ENCODE data around the gene GPR162. TPM values are rescaled to one million over a fixed set of nuclear protein-coding genes. Genes with fewer than 3 reads are reported as not detected.

Gene GPR162
- total and polyA plus RNA-seq, 2 experiments from 2014 or later: 2.3 TPM

DNA sequence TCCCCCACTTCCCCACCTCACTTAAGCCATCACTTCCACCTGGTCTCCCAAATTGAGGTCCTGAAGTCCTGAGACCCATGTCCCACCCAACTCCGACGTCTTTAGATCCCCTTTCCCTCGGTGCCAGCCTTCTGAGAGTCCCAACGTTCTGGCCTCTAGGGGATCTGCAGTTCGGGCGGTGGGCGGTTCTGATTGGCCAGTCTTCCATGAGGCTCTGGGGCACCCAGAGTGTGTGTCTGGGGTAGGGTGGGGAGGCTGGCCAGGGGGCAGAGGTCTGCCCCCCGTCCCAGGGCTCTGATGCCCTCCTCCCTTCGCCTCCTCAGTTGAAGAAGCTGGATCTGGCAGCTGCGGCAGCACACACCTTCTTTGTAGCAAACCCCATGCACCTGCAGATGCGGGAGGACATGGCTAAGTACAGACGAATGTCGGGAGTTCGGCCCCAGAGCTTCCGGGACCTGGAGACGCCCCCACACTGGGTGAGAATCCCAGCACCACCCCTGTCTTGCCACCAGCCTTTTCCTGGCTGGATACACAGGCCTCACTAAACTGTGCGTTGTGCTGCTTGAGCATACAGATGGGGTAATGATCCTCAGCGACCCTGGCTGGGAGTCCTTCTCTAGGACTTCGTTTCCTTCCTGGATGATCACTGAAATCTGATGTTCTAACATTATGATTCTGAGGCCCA is 8.1 kb downstream of the GPR162 start:
- peaks cover 6% of the 10 kb centered on the region for H3K79me2 ChIP-seq
- H3K4me2 ChIP-seq: peak overlapping the region; percentile 79
- WGBS (ENCODE audit: low lambda C conversion rate, missing lambda C conversion rate): 43% methylated on average over 18 of the region's 19 CpGs
- H3K4me3 ChIP-seq: peak overlapping the region; percentile 100
- TF ChIP-seq, protein P1, sequence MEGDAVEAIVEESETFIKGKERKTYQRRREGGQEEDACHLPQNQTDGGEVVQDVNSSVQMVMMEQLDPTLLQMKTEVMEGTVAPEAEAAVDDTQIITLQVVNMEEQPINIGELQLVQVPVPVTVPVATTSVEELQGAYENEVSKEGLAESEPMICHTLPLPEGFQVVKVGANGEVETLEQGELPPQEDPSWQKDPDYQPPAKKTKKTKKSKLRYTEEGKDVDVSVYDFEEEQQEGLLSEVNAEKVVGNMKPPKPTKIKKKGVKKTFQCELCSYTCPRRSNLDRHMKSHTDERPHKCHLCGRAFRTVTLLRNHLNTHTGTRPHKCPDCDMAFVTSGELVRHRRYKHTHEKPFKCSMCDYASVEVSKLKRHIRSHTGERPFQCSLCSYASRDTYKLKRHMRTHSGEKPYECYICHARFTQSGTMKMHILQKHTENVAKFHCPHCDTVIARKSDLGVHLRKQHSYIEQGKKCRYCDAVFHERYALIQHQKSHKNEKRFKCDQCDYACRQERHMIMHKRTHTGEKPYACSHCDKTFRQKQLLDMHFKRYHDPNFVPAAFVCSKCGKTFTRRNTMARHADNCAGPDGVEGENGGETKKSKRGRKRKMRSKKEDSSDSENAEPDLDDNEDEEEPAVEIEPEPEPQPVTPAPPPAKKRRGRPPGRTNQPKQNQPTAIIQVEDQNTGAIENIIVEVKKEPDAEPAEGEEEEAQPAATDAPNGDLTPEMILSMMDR (IDR thresholded peaks at IDR 0.05; ENCODE audit: poor library complexity): peak; percentile 24
- TF ChIP-seq EZH2 (IDR thresholded peaks at IDR 0.05; ENCODE audit: borderline replicate concordance): no peak
- TF ChIP-seq EZH2phosphoT487 (IDR thresholded peaks at IDR 0.05; ENCODE audit: low read depth, severe bottlenecking, unreplicated experiment): no peak
- H3K4me1 ChIP-seq (ENCODE audit: insufficient read depth): peaks cover 3% of the 10 kb centered on the region
- H4K20me1 ChIP-seq (ENCODE audit: insufficient read depth, poor library complexity, severe bottlenecking): no peaks in the 10 kb centered on the region
- H3K27me3 ChIP-seq: no peaks in the 10 kb centered on the region
- peak overlapping the region; percentile 93 for H2AFZ ChIP-seq
- H3K9me3 ChIP-seq (ENCODE audit: low read depth): no peaks in the 10 kb centered on the region
- H3K36me3 ChIP-seq (replicated peaks; ENCODE audit: insufficient read depth, low read depth): no peaks in the 10 kb centered on the region
- no peak for DNase-seq (ENCODE audit: low spot score)
- no peaks in the 10 kb centered on the region for H3K9me2 ChIP-seq (replicated peaks; ENCODE audit: insufficient read depth)
- peak overlapping the region; percentile 96 for H3K27ac ChIP-seq

DNA sequence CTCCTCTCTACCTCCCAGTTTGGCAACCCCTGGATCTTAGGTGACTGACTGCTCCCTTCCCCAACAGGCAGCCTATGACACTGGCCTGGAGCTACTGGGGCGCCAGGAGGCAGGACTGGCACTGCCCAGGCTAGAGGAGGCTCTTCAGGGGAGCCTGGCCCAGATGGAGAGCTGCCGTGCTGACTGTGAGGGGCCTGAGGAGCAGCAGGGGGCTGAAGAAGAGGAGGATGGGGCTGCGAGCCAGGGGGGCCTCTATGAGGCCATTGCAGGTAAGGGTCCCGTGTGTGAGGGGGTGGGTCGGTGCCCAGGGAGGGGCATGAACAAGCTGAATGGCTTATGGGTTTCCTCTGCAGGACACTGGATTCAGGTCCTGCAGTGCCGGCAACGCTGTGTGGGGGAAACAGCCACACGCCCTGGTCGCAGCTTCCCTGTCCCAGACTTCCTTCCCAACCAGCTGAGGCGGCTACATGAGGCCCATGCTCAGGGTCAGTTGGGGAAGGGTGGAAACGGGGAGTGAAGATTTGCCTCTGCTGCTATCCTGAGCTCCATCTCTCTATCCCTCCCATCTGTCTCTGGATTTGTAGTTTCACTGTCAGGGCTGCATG is 8.8 kb downstream of the GPR162 start:
- no peaks in the 10 kb centered on the region for H3K9me3 ChIP-seq (ENCODE audit: low read depth)
- TF ChIP-seq EZH2phosphoT487 (IDR thresholded peaks at IDR 0.05; ENCODE audit: low read depth, severe bottlenecking, unreplicated experiment): no peak
- TF ChIP-seq EZH2 (IDR thresholded peaks at IDR 0.05; ENCODE audit: borderline replicate concordance): no peak
- TF ChIP-seq, protein P1 (IDR thresholded peaks at IDR 0.05; ENCODE audit: poor library complexity): no peak
- H3K79me2 ChIP-seq: peaks cover 6% of the 10 kb centered on the region
- no peaks in the 10 kb centered on the region for H3K9me2 ChIP-seq (replicated peaks; ENCODE audit: insufficient read depth)
- no peaks in the 10 kb centered on the region for H3K27me3 ChIP-seq
- WGBS (ENCODE audit: low lambda C conversion rate, missing lambda C conversion rate): 95% methylated on average over 7 of the region's 11 CpGs
- H3K4me1 ChIP-seq (ENCODE audit: insufficient read depth): peaks cover 3% of the 10 kb centered on the region
- peak overlapping the region; percentile 79 for H3K4me2 ChIP-seq
- H4K20me1 ChIP-seq (ENCODE audit: insufficient read depth, poor library complexity, severe bottlenecking): no peaks in the 10 kb centered on the region
- H3K27ac ChIP-seq: no peak overlapping the region
- no peak overlapping the region for H2AFZ ChIP-seq
- H3K36me3 ChIP-seq (replicated peaks; ENCODE audit: insufficient read depth, low read depth): no peaks in the 10 kb centered on the region
- DNase-seq (ENCODE audit: low spot score): no peak
- H3K4me3 ChIP-seq: no peak overlapping the region

DNA sequence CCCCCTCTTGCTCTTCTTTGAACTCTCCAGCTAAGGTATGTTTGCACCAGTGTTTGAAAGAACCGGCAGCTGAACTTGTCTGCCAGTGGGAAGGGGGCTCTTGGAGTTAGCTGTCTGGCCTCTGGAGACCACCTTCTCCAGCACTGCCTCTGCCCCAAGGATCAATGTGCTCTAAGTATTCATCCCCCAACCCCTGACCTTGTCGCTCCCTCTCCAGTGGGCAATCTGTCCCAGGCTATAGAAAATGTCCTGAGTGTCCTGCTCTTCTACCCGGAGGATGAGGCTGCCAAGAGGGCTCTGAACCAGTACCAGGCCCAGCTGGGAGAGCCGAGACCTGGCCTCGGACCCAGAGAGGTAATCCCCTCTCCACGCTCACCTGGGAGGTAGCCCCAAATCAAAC is 9.4 kb downstream of the GPR162 start:
- no peak overlapping the region for H3K4me2 ChIP-seq
- H3K9me3 ChIP-seq (ENCODE audit: low read depth): no peaks in the 10 kb centered on the region
- H3K27ac ChIP-seq: no peak overlapping the region
- no peaks in the 10 kb centered on the region for H3K27me3 ChIP-seq
- no peak overlapping the region for H3K4me3 ChIP-seq
- H3K9me2 ChIP-seq (replicated peaks; ENCODE audit: insufficient read depth): no peaks in the 10 kb centered on the region
- no peaks in the 10 kb centered on the region for H4K20me1 ChIP-seq (ENCODE audit: insufficient read depth, poor library complexity, severe bottlenecking)
- H2AFZ ChIP-seq: no peak overlapping the region
- H3K36me3 ChIP-seq (replicated peaks; ENCODE audit: insufficient read depth, low read depth): no peaks in the 10 kb centered on the region
- peaks cover 3% of the 10 kb centered on the region for H3K4me1 ChIP-seq (ENCODE audit: insufficient read depth)
- H3K79me2 ChIP-seq: peaks cover 6% of the 10 kb centered on the region
- 89% methylated on average over 6 of the region's 6 CpGs for WGBS (ENCODE audit: low lambda C conversion rate, missing lambda C conversion rate)
- TF ChIP-seq, protein P1 (IDR thresholded peaks at IDR 0.05; ENCODE audit: poor library complexity): no peak
- TF ChIP-seq EZH2phosphoT487 (IDR thresholded peaks at IDR 0.05; ENCODE audit: low read depth, severe bottlenecking, unreplicated experiment): no peak
- TF ChIP-seq EZH2 (IDR thresholded peaks at IDR 0.05; ENCODE audit: borderline replicate concordance): no peak
- DNase-seq (ENCODE audit: low spot score): no peak

All from hepatocyte (in vitro differentiated cells).